Adrenal gland (tissue), 12 donors: ENCODE results near the gene LIN52. TPM values are rescaled to one million over a fixed set of nuclear protein-coding genes. Genes with fewer than 3 reads are reported as not detected.

Experiments used
- DNase-seq, 7 donors: peaks; one replicate each; pipeline ENCODE4 v3.0.0-alpha.2; 2019 to 2020
- H3K27ac ChIP-seq, 5 donors: fragments of 200-600 bp; sonication (generic) in 4 of 5; 1 replicate in 3 of 5; 2 replicates in 2 of 5; pipeline versions ENCODE4 v1.5.1 to v1.8.0; 2016 to 2020; ENCODE audit warnings: mild to moderate bottlenecking in 1 of 5
- H3K27me3 ChIP-seq: fragments of 200-600 bp; 2 replicates; pipeline ENCODE4 v1.8.0; 2021
- H3K36me3 ChIP-seq, 2 donors: fragments of 200-600 bp; replicated peaks in 1 of 2; 1 replicate in 1 of 2; 2 replicates in 1 of 2; pipeline versions ENCODE4 v1.5.1 to v1.8.0; 2018 to 2022
- H3K4me1 ChIP-seq, 2 donors: fragments of 200-600 bp; replicated peaks in 1 of 2; 1 replicate in 1 of 2; 2 replicates in 1 of 2; pipeline versions ENCODE4 v1.5.1 to v1.8.0; 2018 to 2021
- H3K4me3 ChIP-seq, 4 donors: fragments of 200-600 bp; sonication (generic) in 3 of 4; one replicate each; pipeline ENCODE4 v1.5.1; 2016 to 2018
- H3K9me3 ChIP-seq, 3 donors: fragments of 200-600 bp; sonication (generic) in 1 of 3; replicated peaks in 1 of 3; 1 replicate in 2 of 3; 2 replicates in 1 of 3; pipeline versions ENCODE4 v1.5.1 to v1.8.0; 2016 to 2021
- CTCF ChIP-seq, 6 experiments: fragments of 450-650 bp in 4 of 6; fragments of 200-600 bp in 2 of 6; sonication (generic) in 1 of 6; IDR thresholded peaks; 1 replicate in 5 of 6; 2 replicates in 1 of 6; pipeline versions ENCODE4 v1.5.1 to v1.8.0; 2016 to 2021; ENCODE audit warnings: antibody characterized with exemption in 6 of 6, mild to moderate bottlenecking in 2 of 6, moderate library complexity in 1 of 6
- POLR2A ChIP-seq, 2 donors: fragments of 450-650 bp; IDR thresholded peaks; one replicate each; pipeline ENCODE4 v1.6.1; 2017; ENCODE audit warnings: antibody characterized with exemption in 2 of 2, mild to moderate bottlenecking in 2 of 2, moderate library complexity in 1 of 2
- WGBS, 4 donors: extraction: QIAGEN DNeasy Blood & Tissue Kit in 2 of 4; methylation state at CpG; one replicate each; pipeline versions ENCODE4 v1.1.5 to v1.1.7; 2013 to 2017; 5-methylcytosine and 5-hydroxymethylcytosine counted together
- intact Hi-C, 2 donors: fragments of 100-400 bp; cut with DNase I; formaldehyde crosslinking; loops; one replicate each; pipeline versions ENCODE4 v1.14.1 to v1.15.0; 2022 to 2023
- polyA plus RNA-seq, 3 donors: library from polyadenylated mRNA; stranded (reverse); fragments of 200-250 nt in 2 of 3; fragments of 350-450 nt in 1 of 3; fragmentation: Illumina TruSeq in 1 of 3; extraction: RNeasy Lipid Tissue Mini Kit (QIAGEN cat#74804) in 1 of 3; gene quantifications; one replicate each; pipeline ENCODE4 v1.2.3, GENCODE V29; 2013 to 2014
- total RNA-seq, 9 donors: library from RNA; depleted of rRNA in 4 of 9; stranded (reverse); fragments of >200 nt in 4 of 9; fragments of 120-200 nt in 1 of 9; fragmentation: NEBNext Ultra II Directional in 1 of 9; extraction: Animal tissue kit (Norgen Biotek cat#: 25700) in 1 of 9; gene quantifications; one replicate each; pipeline versions ENCODE4 v1.1.0 to v1.2.4, GENCODE V29; 2013 to 2023
- donor health status: healthy with polysubstance abuse.
- donor health status: Bipolar disorder and iron deficiency.
- donor health status: DM: yes; HTN: yes; CAD: no.
- donor health status: DM: no; HTN: no; CAD: no.
- donor health status: DM: no; HTN: no; CAD: no.
- donor health status: DM: yes; HTN: yes; CAD: no.

Gene LIN52
- total and polyA plus RNA-seq, 12 donors, result 4.6 to 14.3 (median 8.0) TPM

GRCh38 chr14:74204491-74204890 lies 119.7 kb downstream of the LIN52 start:
- Histone ChIP-seq H3K36me3 (no peaks in the 10 kb centered on the region), H3K4me1 (no peaks in the 10 kb centered on the region), H3K27ac (no peak overlapping the region), H3K27me3 (no peaks in the 10 kb centered on the region), H3K4me3 (no peak overlapping the region), H3K9me3 (no peaks in the 10 kb centered on the region)
- intact Hi-C loops, result no loop called here
- 88 to 96% (median 96%) methylated on average over 6 of the region's 6 CpGs for WGBS, 4 donors
- TF ChIP-seq CTCF (IDR thresholded peaks at IDR 0.05), result no peak
- no peak for TF ChIP-seq POLR2A (IDR thresholded peaks at IDR 0.05)
- no peak for DNase-seq

- Histone ChIP-seq H3K36me3 (no peaks in the 10 kb centered on the region), H3K9me3 (no peaks in the 10 kb centered on the region), H3K4me3 (no peak overlapping the region), H3K27ac (no peak overlapping the region), H3K27me3 (no peaks in the 10 kb centered on the region), H3K4me1 (no peaks in the 10 kb centered on the region)
- no peak for DNase-seq
- intact Hi-C loops, result no loop called here
- no peak for TF ChIP-seq POLR2A (IDR thresholded peaks at IDR 0.05)
- 78 to 90% (median 84%) methylated on average over 1 of the region's 1 CpG for WGBS, 4 donors
These were observed 121.1 kb downstream of the LIN52 start for GRCh38 chr14:74205882-74206281.

- WGBS, 4 donors, result 79 to 92% (median 88%) methylated on average over 3 of the region's 3 CpGs
- H3K27ac ChIP-seq, result no peak overlapping the region
- intact Hi-C loops, result no loop called here
These were observed 123.2 kb downstream of the LIN52 start for GRCh38 chr14:74207943-74208342.

GRCh38 chr14:74208642-74209041 lies 123.9 kb downstream of the LIN52 start:
- no peaks in the 10 kb centered on the region for H3K36me3 ChIP-seq
- no peaks in the 10 kb centered on the region for H3K9me3 ChIP-seq
- H3K27ac ChIP-seq, result no peak overlapping the region
- intact Hi-C loops, result no loop called here
- no peaks in the 10 kb centered on the region for H3K27me3 ChIP-seq
- TF ChIP-seq POLR2A (IDR thresholded peaks at IDR 0.05) (no peak), CTCF (IDR thresholded peaks at IDR 0.05) (no peak)
- H3K4me3 ChIP-seq, result no peak overlapping the region
- WGBS, 4 donors, result 69 to 78% (median 76%) methylated on average over 8 of the region's 8 CpGs
- DNase-seq, result peak in 1 of 7 donors; percentile 31
- H3K4me1 ChIP-seq, result no peaks in the 10 kb centered on the region

More at GRCh38 chr14:74207943-74208342, 123.2 kb downstream of the LIN52 start:
- H3K27me3 ChIP-seq, result no peaks in the 10 kb centered on the region
- no peaks in the 10 kb centered on the region for H3K9me3 ChIP-seq
- H3K36me3 ChIP-seq, result no peaks in the 10 kb centered on the region
- no peaks in the 10 kb centered on the region for H3K4me1 ChIP-seq
- DNase-seq, result peak in 1 of 7 donors; percentile 5
- TF ChIP-seq CTCF (IDR thresholded peaks at IDR 0.05), result no peak
- no peak for TF ChIP-seq POLR2A (IDR thresholded peaks at IDR 0.05)
- H3K4me3 ChIP-seq, result no peak overlapping the region

- intact Hi-C loops, result no loop called here
- DNase-seq, result peak in 1 of 7 donors; percentile 10
These were observed 127.3 kb downstream of the LIN52 start for GRCh38 chr14:74211945-74212580.

More at GRCh38 chr14:74211945-74212580, 127.3 kb downstream of the LIN52 start:
- no peaks in the 10 kb centered on the region for H3K27me3 ChIP-seq
- WGBS, 4 donors, result 81 to 88% (median 85%) methylated on average over 6 of the region's 6 CpGs
- no peaks in the 10 kb centered on the region for H3K4me1 ChIP-seq
- no peak overlapping the region for H3K4me3 ChIP-seq
- no peak overlapping the region for H3K27ac ChIP-seq
- no peaks in the 10 kb centered on the region for H3K36me3 ChIP-seq
- no peaks in the 10 kb centered on the region for H3K9me3 ChIP-seq
- TF ChIP-seq POLR2A (IDR thresholded peaks at IDR 0.05) (no peak), CTCF (IDR thresholded peaks at IDR 0.05) (no peak)
